Measurements from ENCODE around the gene BEST1. TPM values are rescaled to one million over a fixed set of nuclear protein-coding genes. Genes with fewer than 3 reads are reported as not detected.

The BEST1 gene
- total and polyA plus RNA-seq, 2 of the 13 experiments (the other 11 are each of a cell fraction or from before 2014, with no cell fraction given), result 0.09 to 0.65 TPM

GRCh38 chr11:62000539-62001446 lies 50.6 kb downstream of the BEST1 start (continued):
- TF ChIP-seq HNF4G (IDR thresholded peaks at IDR 0.05; ENCODE audit: borderline replicate concordance, low read depth, low read length) (peak; percentile 65), HNF4G (CRISPR knock-in tag; IDR thresholded peaks at IDR 0.05; ENCODE audit: borderline replicate concordance, low read depth) (no peak), MTF1 (CRISPR knock-in tag; IDR thresholded peaks at IDR 0.05) (no peak), MTF2 (CRISPR knock-in tag; IDR thresholded peaks at IDR 0.05; ENCODE audit: borderline replicate concordance) (no peak), SNRNP70 (IDR thresholded peaks at IDR 0.05; ENCODE audit: low read depth, low read length) (no peak), ZBTB3 (CRISPR knock-in tag; IDR thresholded peaks at IDR 0.05; ENCODE audit: borderline replicate concordance, low read depth) (no peak), ZNF142 (CRISPR knock-in tag; IDR thresholded peaks at IDR 0.05) (no peak), TFE3 (CRISPR knock-in tag; IDR thresholded peaks at IDR 0.05) (no peak), FOXJ3 (CRISPR knock-in tag; IDR thresholded peaks at IDR 0.05; ENCODE audit: borderline replicate concordance) (peak; percentile 39; the same call in 1 of the 2 replicates), SP1 (IDR thresholded peaks at IDR 0.05) (no peak), SP1 (CRISPR knock-in tag; IDR thresholded peaks at IDR 0.05) (no peak), ZNF768 (CRISPR knock-in tag; IDR thresholded peaks at IDR 0.05) (peak; percentile 15; the same call in 1 of the 2 replicates), RBFOX2 (IDR thresholded peaks at IDR 0.05; ENCODE audit: low read depth, low read length) (peak; percentile 59; the same call in 1 of the 2 replicates), ADNP (CRISPR knock-in tag; IDR thresholded peaks at IDR 0.05) (0 out of 2 replicates have a peak, but pooled peaks have one; percentile 9), NFKB2 (CRISPR knock-in tag; IDR thresholded peaks at IDR 0.05; ENCODE audit: borderline replicate concordance) (peak; percentile 69; the same call in 1 of the 2 replicates), ERF (CRISPR knock-in tag; IDR thresholded peaks at IDR 0.05) (no peak; the same call in 1 of the 2 replicates), PHF5A (CRISPR knock-in tag; IDR thresholded peaks at IDR 0.05; ENCODE audit: low read depth, unreplicated experiment) (no peak), PRDM15 (CRISPR knock-in tag; IDR thresholded peaks at IDR 0.05) (no peak)
